Measurements from ENCODE around the gene HHAT.

The HHAT gene

DNA sequence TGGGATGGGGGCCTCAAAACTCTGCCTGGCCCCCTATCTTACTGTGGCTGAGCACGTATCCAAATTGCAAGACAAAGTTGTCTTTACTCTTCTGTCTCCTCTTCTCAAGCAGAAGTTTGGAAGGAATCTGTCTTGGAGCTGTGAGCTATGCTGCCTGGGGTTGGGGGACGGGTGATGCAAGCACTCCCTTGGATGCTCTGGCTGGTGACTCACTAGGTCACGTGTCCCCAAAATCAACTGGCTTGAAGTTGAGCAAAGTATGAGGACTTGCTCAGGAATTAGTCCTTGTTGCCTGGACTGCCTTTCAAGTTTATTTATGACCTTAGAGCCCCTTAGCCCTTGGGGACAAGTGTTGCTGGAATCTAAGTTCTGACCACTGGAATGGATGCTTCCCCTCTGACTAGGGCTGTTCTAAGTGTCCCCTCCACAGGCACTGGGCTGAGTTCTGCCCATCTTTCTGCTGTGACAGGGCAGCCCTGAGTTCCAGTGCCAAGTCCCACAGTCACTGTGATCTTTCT is 269.5 kb downstream of the HHAT start:
- Histone ChIP-seq H3K79me2 (ENCODE audit: insufficient read depth, low read length) (no peaks in the 10 kb centered on the region), H2AFZ (ENCODE audit: low read depth, low read length) (no peak overlapping the region), H3K9ac (ENCODE audit: low read depth, low read length) (no peak overlapping the region), H4K20me1 (ENCODE audit: insufficient read depth, low read length) (no peaks in the 10 kb centered on the region), H3K27ac (ENCODE audit: low read length) (no peak overlapping the region), H3K4me2 (ENCODE audit: insufficient read depth, low read length) (no peak overlapping the region), H3K27me3 (ENCODE audit: insufficient read depth, low read length, poor library complexity) (no peaks in the 10 kb centered on the region), H3K4me1 (ENCODE audit: insufficient read depth, low read length) (no peaks in the 10 kb centered on the region), H3K36me3 (ENCODE audit: insufficient read depth, low read length) (no peaks in the 10 kb centered on the region), H3K4me3 (ENCODE audit: low read depth in 1 of 2, low read length in 2 of 2) (no peak overlapping the region), H3K9me3 (ENCODE audit: insufficient read depth, low read length, severe bottlenecking) (no peaks in the 10 kb centered on the region)
- TF ChIP-seq EZH2 (IDR thresholded peaks at IDR 0.05; ENCODE audit: borderline replicate concordance, low read depth, low read length, severe bottlenecking), result no peak
- TF ChIP-seq, protein P1, sequence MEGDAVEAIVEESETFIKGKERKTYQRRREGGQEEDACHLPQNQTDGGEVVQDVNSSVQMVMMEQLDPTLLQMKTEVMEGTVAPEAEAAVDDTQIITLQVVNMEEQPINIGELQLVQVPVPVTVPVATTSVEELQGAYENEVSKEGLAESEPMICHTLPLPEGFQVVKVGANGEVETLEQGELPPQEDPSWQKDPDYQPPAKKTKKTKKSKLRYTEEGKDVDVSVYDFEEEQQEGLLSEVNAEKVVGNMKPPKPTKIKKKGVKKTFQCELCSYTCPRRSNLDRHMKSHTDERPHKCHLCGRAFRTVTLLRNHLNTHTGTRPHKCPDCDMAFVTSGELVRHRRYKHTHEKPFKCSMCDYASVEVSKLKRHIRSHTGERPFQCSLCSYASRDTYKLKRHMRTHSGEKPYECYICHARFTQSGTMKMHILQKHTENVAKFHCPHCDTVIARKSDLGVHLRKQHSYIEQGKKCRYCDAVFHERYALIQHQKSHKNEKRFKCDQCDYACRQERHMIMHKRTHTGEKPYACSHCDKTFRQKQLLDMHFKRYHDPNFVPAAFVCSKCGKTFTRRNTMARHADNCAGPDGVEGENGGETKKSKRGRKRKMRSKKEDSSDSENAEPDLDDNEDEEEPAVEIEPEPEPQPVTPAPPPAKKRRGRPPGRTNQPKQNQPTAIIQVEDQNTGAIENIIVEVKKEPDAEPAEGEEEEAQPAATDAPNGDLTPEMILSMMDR (IDR thresholded peaks at IDR 0.05; ENCODE audit: borderline replicate concordance, extremely low read depth, low read length, poor library complexity, severe bottlenecking), result no peak
- DNase-seq (no peak), ATAC-seq (ENCODE audit: insufficient read depth, low read depth) (no peak)

DNA sequence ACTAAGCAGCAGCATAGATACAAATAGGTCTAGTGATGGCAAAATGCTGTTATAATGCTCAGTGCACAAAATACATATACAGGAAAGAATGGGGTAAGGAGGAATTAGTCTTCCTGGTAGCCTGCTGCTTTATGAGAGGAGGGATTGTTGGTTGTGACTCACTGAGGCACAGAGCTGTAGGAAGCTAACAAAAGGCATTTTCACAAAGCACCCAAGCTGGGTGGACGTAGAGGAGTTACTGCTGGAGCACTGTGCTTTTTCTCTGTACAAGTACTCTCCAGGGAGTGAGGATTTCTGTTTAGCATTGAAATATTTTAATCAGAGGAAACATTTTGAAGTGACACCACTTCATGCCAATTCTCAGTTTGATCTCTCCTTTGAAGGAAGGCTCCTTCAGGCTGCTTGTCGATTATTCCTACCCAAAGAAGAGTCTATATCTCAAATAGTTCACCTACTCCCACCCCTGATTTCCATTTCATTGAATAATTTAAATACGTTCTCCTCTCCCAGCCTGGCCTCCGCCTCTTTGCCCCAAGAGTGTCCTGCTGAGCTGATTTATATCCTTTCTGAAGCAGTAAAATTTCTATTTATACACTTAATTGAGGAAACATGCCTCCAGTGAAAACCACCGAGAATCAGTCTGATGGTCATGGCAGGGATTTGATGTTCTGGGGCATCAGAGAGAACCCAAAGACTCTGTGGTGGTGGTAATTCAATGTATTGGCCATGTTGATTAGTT is 271.9 kb downstream of the HHAT start:
- Histone ChIP-seq H3K4me2 (ENCODE audit: insufficient read depth, low read length) (no peak overlapping the region), H3K9ac (ENCODE audit: low read depth, low read length) (no peak overlapping the region), H3K79me2 (ENCODE audit: insufficient read depth, low read length) (no peaks in the 10 kb centered on the region), H3K27ac (ENCODE audit: low read length) (no peak overlapping the region), H3K9me3 (ENCODE audit: insufficient read depth, low read length, severe bottlenecking) (no peaks in the 10 kb centered on the region), H3K4me3 (ENCODE audit: low read depth in 1 of 2, low read length in 2 of 2) (no peak overlapping the region), H4K20me1 (ENCODE audit: insufficient read depth, low read length) (no peaks in the 10 kb centered on the region), H3K4me1 (ENCODE audit: insufficient read depth, low read length) (no peaks in the 10 kb centered on the region), H3K27me3 (ENCODE audit: insufficient read depth, low read length, poor library complexity) (no peaks in the 10 kb centered on the region), H3K36me3 (ENCODE audit: insufficient read depth, low read length) (no peaks in the 10 kb centered on the region), H2AFZ (ENCODE audit: low read depth, low read length) (no peak overlapping the region)
- DNase-seq, result no peak
- no peak for TF ChIP-seq EZH2 (IDR thresholded peaks at IDR 0.05; ENCODE audit: borderline replicate concordance, low read depth, low read length, severe bottlenecking)
- TF ChIP-seq, protein P1 (IDR thresholded peaks at IDR 0.05; ENCODE audit: borderline replicate concordance, extremely low read depth, low read length, poor library complexity, severe bottlenecking), result no peak
- no peak for ATAC-seq (ENCODE audit: insufficient read depth, low read depth)

DNA sequence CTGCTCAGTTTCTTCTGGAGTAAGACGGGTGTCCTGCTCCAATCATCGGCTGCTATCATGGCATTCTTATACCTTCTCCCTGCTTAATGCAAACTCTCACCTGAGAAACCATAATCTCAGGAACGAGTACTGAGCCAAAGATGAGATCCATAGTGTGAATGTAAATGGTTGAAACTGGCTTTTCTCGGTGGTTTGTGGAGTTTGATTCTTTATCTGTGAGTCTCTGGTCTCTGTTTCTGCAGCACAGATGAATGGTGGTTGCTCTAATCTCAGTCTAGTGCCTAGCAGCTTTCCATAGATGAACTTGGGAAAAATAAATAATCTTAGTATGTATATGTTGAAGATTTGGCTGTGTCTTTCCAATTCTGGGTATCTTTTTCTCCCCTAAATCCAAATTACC is 274.4 kb downstream of the HHAT start:
- ATAC-seq (ENCODE audit: insufficient read depth, low read depth) (no peak), DNase-seq (no peak)
- Histone ChIP-seq H3K4me3 (ENCODE audit: low read depth in 1 of 2, low read length in 2 of 2) (no peak overlapping the region), H3K27me3 (ENCODE audit: insufficient read depth, low read length, poor library complexity) (no peaks in the 10 kb centered on the region), H3K9ac (ENCODE audit: low read depth, low read length) (no peak overlapping the region), H2AFZ (ENCODE audit: low read depth, low read length) (no peak overlapping the region), H3K9me3 (ENCODE audit: insufficient read depth, low read length, severe bottlenecking) (no peaks in the 10 kb centered on the region), H3K36me3 (ENCODE audit: insufficient read depth, low read length) (no peaks in the 10 kb centered on the region), H3K79me2 (ENCODE audit: insufficient read depth, low read length) (no peaks in the 10 kb centered on the region), H4K20me1 (ENCODE audit: insufficient read depth, low read length) (no peaks in the 10 kb centered on the region), H3K27ac (ENCODE audit: low read length) (no peak overlapping the region), H3K4me1 (ENCODE audit: insufficient read depth, low read length) (no peaks in the 10 kb centered on the region; the same call in 1 of the 2 replicates), H3K4me2 (ENCODE audit: insufficient read depth, low read length) (no peak overlapping the region)
- TF ChIP-seq, protein P1 (IDR thresholded peaks at IDR 0.05; ENCODE audit: borderline replicate concordance, extremely low read depth, low read length, poor library complexity, severe bottlenecking), result no peak
- no peak for TF ChIP-seq EZH2 (IDR thresholded peaks at IDR 0.05; ENCODE audit: borderline replicate concordance, low read depth, low read length, severe bottlenecking)
